NAMALWA (cell line): ENCODE data around the gene POLR2F.

ENCODE experiments used
- DNase-seq: peaks from one replicate; pipeline ENCODE4 v3.0.0-alpha.2; 2015; ENCODE audit warnings: low spot score

Gene POLR2F

GRCh38 chr22:38006906-38007305 is 53.4 kb downstream of the POLR2F start:
- no peak for DNase-seq

DNA sequence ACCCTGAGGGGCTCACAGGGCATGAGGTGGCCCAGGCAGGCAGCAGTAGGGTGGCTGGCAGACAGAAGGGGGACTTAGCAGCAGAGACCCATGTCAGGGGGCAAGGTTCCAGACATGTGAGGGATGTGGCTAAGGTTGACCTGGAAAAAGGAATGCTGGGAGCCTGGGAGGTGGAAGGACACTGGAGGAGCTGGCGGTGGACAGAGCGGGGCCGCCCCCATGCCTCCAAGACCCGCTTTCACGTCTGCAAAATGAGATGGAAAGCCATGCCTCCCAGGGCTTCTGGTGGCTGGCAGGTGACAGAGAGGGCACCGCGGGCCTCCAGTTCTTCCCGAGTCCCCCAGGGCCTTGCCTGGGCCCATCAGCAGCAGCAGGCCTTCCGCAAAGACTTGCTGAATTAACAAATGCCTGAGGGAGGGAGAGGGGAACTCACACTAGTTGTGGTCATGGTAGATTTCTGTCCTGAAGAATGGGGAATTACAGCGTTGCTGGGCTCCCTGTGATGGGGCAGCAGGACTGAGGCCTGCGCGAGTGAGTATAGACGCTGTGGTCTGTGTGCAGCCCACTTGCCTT is 53.9 kb downstream of the POLR2F start:
- DNase-seq, result no peak

DNA sequence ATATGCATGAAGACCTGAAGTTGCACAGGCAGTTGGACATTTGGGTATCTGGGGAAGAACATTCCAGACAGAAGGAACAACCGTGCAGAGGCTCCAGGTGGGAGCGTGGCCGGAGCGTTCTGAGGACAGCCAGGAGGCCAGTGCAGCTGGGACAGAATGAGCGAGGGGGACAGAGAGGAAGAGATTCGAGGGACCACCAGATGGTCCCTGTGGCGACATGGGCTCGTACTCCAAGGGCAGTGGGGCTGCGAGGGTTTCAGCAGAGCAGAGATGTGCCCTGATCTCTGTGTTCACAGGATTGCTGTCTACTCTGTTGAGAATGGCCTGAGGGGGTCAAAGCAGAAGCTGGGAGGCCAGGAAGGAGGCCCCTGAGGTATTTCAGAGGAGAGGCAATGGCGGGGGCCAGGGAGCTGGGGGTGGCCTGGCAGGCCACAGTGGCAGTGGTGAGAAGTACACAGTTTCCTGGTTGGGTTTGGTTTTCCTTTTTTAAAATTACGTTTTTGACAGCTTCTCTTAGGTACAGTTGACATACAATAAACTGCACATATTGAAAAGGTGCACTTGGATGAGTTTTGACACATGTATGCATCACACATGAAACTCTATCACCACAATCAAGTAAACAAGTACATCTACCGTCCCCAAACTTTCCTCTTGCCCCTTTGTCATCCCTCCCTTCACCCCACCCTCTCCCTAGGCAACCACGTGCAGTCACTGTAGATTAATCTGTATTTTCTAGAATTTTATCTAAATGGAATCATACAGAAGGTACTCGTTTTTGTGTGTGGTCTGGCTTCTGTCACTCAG is 55.7 kb downstream of the POLR2F start:
- no peak for DNase-seq

DNA sequence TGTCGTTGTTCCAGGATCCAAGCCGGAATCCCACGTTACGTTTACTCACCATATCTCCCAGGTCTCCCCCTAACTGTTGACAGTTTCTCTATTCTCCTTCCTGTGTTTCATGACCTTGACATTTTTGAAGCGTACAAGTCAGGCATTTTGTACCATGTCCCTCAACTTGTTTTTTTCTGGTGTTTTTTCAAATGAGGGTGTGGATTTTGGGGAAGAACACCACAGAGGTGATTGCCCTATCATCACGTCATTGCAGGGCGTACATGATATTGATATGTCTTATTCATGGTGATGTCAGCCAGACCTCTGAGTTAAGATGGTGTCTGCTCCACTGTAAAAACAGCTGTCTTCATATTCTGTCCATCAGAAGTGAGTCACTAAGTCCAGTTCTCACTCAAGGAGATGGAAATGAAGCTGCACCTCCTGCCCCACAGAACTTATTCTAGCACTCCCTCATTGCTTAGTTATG is 59.1 kb downstream of the POLR2F start:
- no peak for DNase-seq

DNA sequence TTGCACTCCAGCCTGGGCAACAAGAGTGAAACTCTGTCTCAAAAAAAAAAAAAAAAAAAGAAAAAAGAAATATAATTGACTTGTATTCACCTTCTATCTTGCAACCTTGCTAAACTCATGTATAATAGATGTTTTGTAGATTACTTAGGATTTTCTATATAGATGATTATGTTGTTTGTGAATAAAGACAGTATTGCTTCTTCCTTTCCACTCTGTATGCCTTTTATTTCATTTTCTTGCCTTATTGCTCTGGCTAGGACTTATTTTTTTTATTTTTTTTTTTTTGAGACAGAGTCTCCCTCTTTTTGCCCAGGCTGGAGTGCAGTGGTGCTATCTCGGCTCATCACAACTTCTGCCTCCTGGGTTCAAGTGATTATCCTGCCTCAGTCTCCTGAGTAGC is 60.6 kb downstream of the POLR2F start:
- no peak for DNase-seq

DNA sequence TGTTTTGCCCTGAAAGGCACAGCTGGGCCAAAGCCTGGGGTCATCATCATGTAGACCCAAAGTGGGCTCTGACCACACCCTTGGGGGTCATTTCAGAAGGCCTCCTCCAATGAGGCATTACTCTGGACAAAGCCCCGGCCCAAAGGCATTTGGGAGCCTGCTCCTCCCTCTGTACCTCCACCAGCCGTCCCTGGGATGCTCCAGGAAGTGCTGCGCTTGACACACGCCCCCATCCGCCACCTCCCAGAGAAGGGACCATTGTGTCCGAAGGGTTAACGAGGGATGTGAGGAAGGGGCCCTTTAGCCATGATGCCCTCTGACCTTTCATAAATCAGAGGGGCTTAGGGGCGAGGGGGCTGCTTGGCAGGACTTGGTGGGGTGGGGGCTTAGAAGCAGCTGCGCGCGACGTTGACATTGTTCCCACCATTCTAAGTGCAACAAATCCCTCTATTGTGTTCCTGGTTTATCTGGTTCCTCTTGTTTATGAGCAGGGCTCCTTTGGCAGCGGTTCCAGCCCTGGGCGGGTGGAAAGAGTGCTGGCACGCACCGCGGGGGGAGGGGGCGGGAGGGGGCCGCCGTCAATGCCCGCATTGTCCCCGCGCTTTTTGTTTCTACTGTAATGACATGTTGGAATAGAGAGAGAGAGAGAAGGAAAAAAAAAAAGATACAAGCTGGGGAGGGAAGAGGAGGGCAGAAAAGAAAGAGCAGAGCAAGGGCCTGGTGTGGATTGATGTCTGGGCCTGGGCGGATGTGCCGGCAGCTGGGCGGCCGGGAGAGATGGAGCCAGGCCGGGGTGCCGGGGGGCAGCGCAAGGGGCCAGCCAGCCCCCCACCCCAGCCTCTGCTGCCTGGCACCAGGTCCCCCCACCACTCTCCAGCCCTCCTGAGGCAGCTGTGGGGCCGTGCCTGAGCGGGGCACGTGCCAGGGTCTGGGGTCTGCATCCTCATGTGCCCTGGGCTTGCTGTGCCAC is 63.0 kb downstream of the POLR2F start:
- DNase-seq, result no peak

DNA sequence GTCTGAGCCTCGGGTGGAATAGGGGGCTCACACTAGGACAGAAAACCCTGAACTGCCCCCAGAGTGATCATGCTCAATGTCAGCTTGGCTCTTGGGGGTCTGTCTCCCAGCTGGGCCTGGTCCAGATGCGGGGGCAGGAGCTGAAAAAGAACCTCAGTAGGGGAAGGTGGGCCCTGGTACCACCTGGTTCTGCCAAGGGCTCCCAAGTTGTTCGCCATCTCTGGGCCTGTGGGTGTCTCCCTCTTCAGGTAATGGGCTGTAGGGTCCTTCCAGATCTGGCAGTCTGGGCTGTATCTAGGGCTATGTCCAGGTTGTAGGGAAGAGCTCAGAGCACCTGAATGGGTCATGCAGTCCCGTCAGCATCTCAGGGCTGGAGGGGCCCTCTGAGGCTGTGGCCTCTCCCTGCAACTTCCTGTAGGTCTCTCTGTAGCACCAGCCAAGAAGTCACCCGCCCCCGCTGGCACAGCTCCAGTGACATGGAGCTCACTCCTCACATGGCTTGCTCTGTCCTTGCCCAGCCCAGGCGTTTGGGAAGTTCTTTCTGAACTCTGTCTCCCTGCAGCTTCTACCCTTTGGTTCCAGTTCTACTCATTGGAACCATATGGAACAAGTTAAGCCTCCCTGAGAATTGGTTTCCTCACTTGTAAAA is 63.9 kb downstream of the POLR2F start:
- no peak for DNase-seq

DNA sequence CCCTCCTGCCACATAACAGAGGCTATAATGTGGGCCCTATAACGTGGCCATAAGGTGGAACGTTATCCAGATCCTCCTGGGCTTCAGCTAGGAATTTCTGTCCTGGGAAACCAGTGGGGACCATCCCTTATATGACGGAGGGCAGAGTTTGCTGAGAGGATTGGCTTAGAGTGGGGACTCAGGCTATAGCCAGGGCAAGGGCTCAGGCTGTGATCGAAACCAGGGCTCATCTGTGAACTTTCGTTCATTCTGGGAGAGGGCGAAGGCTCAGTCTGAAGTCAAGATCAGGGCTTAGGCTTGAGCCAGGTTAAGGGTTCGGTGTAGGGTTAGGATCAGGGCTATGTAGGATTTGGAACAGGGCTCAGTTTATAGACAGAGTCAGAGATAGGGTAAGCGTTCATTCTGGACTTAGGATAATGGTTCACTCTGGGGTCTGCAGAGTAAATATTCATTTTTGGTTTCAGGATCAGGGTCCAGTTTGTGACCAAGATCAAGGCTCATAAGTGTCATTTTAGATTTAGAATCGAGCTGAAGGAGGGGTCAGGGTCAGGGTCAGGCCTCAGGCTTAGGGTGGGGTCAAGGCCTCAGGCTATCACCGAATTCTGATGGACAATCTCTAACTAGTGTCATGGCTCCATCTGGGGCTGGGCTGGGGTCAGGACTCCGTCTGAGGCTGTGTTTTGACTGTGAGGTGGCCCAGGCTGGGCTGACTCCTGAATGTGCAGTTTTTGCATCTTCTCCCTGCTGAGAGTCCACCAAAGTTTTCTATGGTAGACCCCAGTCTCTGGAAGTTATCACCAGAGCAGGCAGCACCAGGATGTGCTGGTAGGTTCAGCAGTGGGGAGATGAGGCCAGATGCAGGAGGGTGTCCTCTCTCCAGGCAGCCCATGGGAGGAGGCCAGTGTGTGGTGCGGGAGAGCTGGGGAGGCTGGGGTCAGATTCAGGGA is 64.7 kb downstream of the POLR2F start:
- no peak for DNase-seq
